MM.1S (cell line): ENCODE data around the gene ANKHD1.

Experiments
- EZH2 ChIP-seq: fragments of 300-600 bp; sonication (generic); optimal IDR thresholded peaks from 2 replicates; pipeline ENCODE3; 2017; ENCODE audit warnings: low read depth, mild to moderate bottlenecking, antibody characterized with exemption, low read length, mixed read lengths
- EZH2phosphoT487 ChIP-seq: fragments of 300-600 bp; sonication (generic); IDR thresholded peaks from 2 replicates; pipeline ENCODE4 v1.6.1; 2018; ENCODE audit warnings: antibody characterized with exemption, low read length
- TF ChIP-seq, protein P1 (sequence below): fragments of 300-600 bp; sonication (generic); IDR thresholded peaks from 2 replicates; pipeline ENCODE4 v1.5.1; 2016; ENCODE audit warnings: antibody characterized with exemption, low read length, mixed read lengths

DNA sequence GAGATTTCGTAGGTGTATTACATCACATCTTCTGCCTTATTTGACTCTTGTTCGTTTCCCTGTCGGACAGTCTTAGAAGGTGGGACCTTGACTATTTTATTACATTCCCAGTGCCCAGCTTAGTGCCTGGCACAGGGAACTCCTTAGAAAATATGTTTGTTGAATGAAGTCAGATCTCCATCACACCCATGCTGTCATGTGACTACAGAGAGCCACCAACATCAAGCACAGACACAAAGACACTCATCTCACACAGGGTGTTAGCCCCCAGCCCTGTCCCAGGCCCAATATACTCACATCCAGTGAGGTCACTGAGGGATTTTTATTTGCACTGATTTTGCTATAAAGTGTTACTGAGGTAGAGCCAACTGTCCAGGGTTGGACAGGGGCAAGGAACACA is 156.3 kb downstream of the ANKHD1 start:
- TF ChIP-seq EZH2 (no peak), EZH2phosphoT487 (no peak)
- TF ChIP-seq, protein P1, sequence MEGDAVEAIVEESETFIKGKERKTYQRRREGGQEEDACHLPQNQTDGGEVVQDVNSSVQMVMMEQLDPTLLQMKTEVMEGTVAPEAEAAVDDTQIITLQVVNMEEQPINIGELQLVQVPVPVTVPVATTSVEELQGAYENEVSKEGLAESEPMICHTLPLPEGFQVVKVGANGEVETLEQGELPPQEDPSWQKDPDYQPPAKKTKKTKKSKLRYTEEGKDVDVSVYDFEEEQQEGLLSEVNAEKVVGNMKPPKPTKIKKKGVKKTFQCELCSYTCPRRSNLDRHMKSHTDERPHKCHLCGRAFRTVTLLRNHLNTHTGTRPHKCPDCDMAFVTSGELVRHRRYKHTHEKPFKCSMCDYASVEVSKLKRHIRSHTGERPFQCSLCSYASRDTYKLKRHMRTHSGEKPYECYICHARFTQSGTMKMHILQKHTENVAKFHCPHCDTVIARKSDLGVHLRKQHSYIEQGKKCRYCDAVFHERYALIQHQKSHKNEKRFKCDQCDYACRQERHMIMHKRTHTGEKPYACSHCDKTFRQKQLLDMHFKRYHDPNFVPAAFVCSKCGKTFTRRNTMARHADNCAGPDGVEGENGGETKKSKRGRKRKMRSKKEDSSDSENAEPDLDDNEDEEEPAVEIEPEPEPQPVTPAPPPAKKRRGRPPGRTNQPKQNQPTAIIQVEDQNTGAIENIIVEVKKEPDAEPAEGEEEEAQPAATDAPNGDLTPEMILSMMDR = no peak
